AG04449 (cell line): ENCODE data around the gene CST9L.

Experiments used
- CTCF ChIA-PET: fragments of 350-600 bp; formaldehyde crosslinking; extraction: SDS; loops from one replicate; lab custom pipeline; 2021; ENCODE audit warnings: antibody characterized with exemption; lab: Yijun Ruan, JAX
- POLR2A ChIA-PET: fragments of 400-600, 350-600 bp; formaldehyde crosslinking; extraction: SDS; loops from one replicate; lab custom pipeline; 2020; ENCODE audit warnings: antibody characterized with exemption, inconsistent platforms; lab: Yijun Ruan, JAX
- DNase-seq: peaks from one replicate; pipeline ENCODE4 v3.0.0-alpha.2; 2010; ENCODE audit warnings: low read depth, low spot score
- H3K4me3 ChIP-seq: 2 replicates; pipeline ENCODE4 v1.5.1; 2011; ENCODE audit warnings: low read depth, mild to moderate bottlenecking, control low read depth, low read length
- TF ChIP-seq, protein P1 (sequence below): IDR thresholded peaks from one replicate; pipeline ENCODE4 v1.5.1; 2011; ENCODE audit warnings: mild to moderate bottlenecking, moderate library complexity, low read length, control low read depth, inconsistent platforms; ENCODE audit not compliant: insufficient read depth; ENCODE audit errors: missing control alignments

Gene CST9L

GRCh38 chr20:23546435-23547144 lies 21.7 kb downstream of the CST9L start:
- no peak for DNase-seq
- no peak overlapping the region for H3K4me3 ChIP-seq
- TF ChIP-seq, protein P1, sequence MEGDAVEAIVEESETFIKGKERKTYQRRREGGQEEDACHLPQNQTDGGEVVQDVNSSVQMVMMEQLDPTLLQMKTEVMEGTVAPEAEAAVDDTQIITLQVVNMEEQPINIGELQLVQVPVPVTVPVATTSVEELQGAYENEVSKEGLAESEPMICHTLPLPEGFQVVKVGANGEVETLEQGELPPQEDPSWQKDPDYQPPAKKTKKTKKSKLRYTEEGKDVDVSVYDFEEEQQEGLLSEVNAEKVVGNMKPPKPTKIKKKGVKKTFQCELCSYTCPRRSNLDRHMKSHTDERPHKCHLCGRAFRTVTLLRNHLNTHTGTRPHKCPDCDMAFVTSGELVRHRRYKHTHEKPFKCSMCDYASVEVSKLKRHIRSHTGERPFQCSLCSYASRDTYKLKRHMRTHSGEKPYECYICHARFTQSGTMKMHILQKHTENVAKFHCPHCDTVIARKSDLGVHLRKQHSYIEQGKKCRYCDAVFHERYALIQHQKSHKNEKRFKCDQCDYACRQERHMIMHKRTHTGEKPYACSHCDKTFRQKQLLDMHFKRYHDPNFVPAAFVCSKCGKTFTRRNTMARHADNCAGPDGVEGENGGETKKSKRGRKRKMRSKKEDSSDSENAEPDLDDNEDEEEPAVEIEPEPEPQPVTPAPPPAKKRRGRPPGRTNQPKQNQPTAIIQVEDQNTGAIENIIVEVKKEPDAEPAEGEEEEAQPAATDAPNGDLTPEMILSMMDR = no peak
- POLR2A ChIA-PET = no interaction called here
- CTCF ChIA-PET = no interaction called here

DNA sequence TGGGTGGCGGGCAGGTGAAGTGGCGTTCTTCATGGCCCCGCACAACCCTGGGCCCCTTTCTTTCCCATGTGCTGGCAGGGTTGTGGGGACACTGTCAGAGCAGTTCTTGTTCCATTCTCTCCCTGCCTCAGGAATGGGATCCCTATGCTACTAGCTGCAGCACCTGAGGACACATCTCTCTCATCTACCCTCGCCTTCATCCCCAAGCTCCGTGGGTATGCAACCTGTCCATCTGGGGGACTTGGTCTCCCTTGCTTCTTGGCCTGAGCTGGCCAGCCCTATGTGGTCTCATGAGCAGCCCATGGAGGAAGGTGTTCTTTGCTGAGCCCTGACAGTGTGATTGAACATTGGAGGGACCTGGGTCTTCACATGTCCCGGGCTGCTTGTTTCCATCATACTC lies 24.2 kb downstream of the CST9L start:
- ChIA-PET POLR2A (no interaction called here), CTCF (no interaction called here)
- TF ChIP-seq, protein P1 = no peak
- DNase-seq = no peak
- no peak overlapping the region for H3K4me3 ChIP-seq

DNA sequence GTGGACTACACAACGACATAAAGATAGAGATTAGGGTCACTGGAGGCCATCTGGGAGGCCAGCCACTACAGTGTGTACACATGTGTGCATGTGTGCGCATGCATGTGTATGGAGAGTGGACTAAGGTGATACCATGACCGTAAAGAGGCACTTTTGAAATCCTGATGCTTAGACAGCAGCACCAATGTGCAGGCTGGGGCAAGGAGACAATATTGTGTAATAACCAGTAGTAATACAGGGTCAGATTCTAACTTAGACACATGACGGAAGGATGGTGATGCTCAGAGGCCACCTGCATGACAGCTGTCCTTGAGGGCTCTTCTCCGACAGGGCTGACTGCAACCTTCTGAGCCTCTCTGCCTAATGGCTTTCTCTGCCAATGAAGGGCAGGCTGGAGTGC lies 25.5 kb downstream of the CST9L start:
- TF ChIP-seq, protein P1 = no peak
- no peak for DNase-seq
- CTCF ChIA-PET = no interaction called here
- no peak overlapping the region for H3K4me3 ChIP-seq
- POLR2A ChIA-PET = no interaction called here

DNA sequence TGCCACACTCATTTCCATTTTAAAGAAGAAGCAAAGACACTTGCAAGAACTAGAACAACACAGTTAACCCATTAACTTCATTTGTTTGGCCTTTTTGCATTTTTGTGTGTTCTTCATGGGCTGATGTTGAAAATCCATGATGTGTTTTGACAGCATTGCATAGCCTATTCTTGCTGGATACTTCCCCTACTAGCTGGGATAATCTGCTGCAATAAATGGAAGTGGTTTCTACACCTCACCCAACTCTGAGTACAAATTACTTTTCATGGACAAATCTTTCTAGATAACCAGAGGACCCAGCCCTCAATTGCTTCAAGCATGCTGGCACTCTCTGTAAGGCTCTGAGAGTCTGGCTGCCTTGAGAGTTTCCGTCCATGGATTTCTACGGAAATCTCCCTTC lies 26.5 kb downstream of the CST9L start:
- POLR2A ChIA-PET = no interaction called here
- CTCF ChIA-PET = no interaction called here
- TF ChIP-seq, protein P1 = no peak
- H3K4me3 ChIP-seq = no peak overlapping the region
- no peak for DNase-seq

GRCh38 chr20:23541330-23541729 lies 27.0 kb downstream of the CST9L start:
- no peak overlapping the region for H3K4me3 ChIP-seq
- TF ChIP-seq, protein P1 = no peak
- DNase-seq = no peak
- ChIA-PET POLR2A (no interaction called here), CTCF (no interaction called here)

GRCh38 chr20:23540624-23541023 lies 27.7 kb downstream of the CST9L start:
- no peak for DNase-seq
- H3K4me3 ChIP-seq = no peak overlapping the region
- POLR2A ChIA-PET = no interaction called here
- TF ChIP-seq, protein P1 = no peak
- CTCF ChIA-PET = no interaction called here
